K562 (cell line): ENCODE results near the gene OLFML1. TPM values are rescaled to one million over a fixed set of nuclear protein-coding genes. Genes with fewer than 3 reads are reported as not detected.

Source experiments
- ATAC-seq: fragments of 200-7000 bp; cut with Tn5 transposase; 3 replicates; pipeline ENCODE4 v1.9.1; 2020; ENCODE audit warnings: moderate library complexity
- BruUV-seq: library from RNA; stranded (reverse); fragments of 400-500 nt; replicated peaks from 2 replicates; lab custom pipeline; 2021; lab: Mats Ljungman, UMichigan
- CTCF ChIA-PET: fragments of 300-600 bp; formaldehyde crosslinking; extraction: SDS; loops from one replicate; lab custom pipeline; 2021; ENCODE audit warnings: low intra/inter-chr PET ratio; lab: Yijun Ruan, JAX
- POLR2A ChIA-PET: fragments of 300-600, 350-650 bp; sonication (Branson Sonifier 250); formaldehyde crosslinking; extraction: SDS; loops from one replicate; lab custom pipeline; 2021; ENCODE audit warnings: antibody characterized with exemption, inconsistent platforms; lab: Yijun Ruan, JAX
- DNase-seq, 4 experiments: peaks; one replicate each; pipeline versions ENCODE4 v3.0.0 to v3.0.0-alpha.2; 2011 to 2018; ENCODE audit warnings: low spot score in 3 of 4, mixed read lengths in 3 of 4; ENCODE audit errors: extremely low read depth in 1 of 4
- FAIRE-seq: peaks from 2 replicates; lab custom pipeline; 2011; peaks lifted over from hg19 to GRCh38; lab: Jason Lieb, UNC
- H2AFZ ChIP-seq: 2 replicates; pipeline ENCODE4 v1.6.0; 2011; ENCODE audit warnings: low read depth, low read length, control low read depth, inconsistent platforms
- H3K27ac ChIP-seq: fragments of 200-600 bp; 3 replicates; pipeline ENCODE4 v1.8.0; 2011; ENCODE audit warnings: low read depth, mild to moderate bottlenecking, control low read depth, inconsistent platforms, low read length, moderate library complexity, mixed read lengths; ENCODE audit errors: extremely low read depth
- H3K27me3 ChIP-seq, 2 experiments: fragments of 300-600 bp in 1 of 2; 2 replicates in 1 of 2; 3 replicates in 1 of 2; pipeline versions ENCODE4 v1.6.0 to v1.8.0; 2011; ENCODE audit warnings: inconsistent platforms in 2 of 2, low read length in 2 of 2, mild to moderate bottlenecking in 1 of 2, mixed read lengths in 1 of 2, moderate library complexity in 1 of 2; ENCODE audit not compliant: control insufficient read depth in 2 of 2, insufficient read depth in 2 of 2
- H3K36me3 ChIP-seq: fragments of 300-600 bp; 3 replicates; pipeline ENCODE4 v1.8.0; 2011; ENCODE audit warnings: mild to moderate bottlenecking, low read length, inconsistent platforms; ENCODE audit not compliant: control insufficient read depth, insufficient read depth
- H3K4me1 ChIP-seq, 2 experiments: fragments of 200-600 bp in 1 of 2; replicated peaks in 1 of 2; 2 replicates in 1 of 2; 3 replicates in 1 of 2; pipeline versions ENCODE4 v1.5.1 to v1.8.0; 2011; ENCODE audit warnings: inconsistent platforms in 2 of 2, low read length in 2 of 2, mild to moderate bottlenecking in 1 of 2, mixed read lengths in 1 of 2, moderate library complexity in 1 of 2; ENCODE audit not compliant: control insufficient read depth in 2 of 2, insufficient read depth in 2 of 2
- H3K4me2 ChIP-seq: 2 replicates; pipeline ENCODE4 v1.6.1; 2011; ENCODE audit warnings: low read length, control low read depth, inconsistent platforms, mixed read lengths; ENCODE audit not compliant: insufficient read depth
- H3K4me3 ChIP-seq: fragments of 200-600 bp; sonication (generic), shearing (Covaris generic); 2 replicates; pipeline ENCODE4 v1.5.1; 2016; ENCODE audit warnings: control low read depth, inconsistent platforms
- H3K79me2 ChIP-seq: fragments of 200-600 bp; 3 replicates; pipeline ENCODE4 v1.8.0; 2011; ENCODE audit warnings: low read length, inconsistent platforms; ENCODE audit not compliant: control insufficient read depth, insufficient read depth
- H3K9ac ChIP-seq, 2 experiments: 2 replicates each; pipeline versions ENCODE4 v1.6.0 to v1.6.1; 2011; ENCODE audit warnings: low read depth in 2 of 2, low read length in 2 of 2, control low read depth in 1 of 2, inconsistent platforms in 1 of 2, mild to moderate bottlenecking in 1 of 2, mixed read lengths in 1 of 2; ENCODE audit not compliant: insufficient read depth in 1 of 2
- H3K9me1 ChIP-seq: one replicate; pipeline ENCODE4 v1.6.0; 2011; ENCODE audit warnings: inconsistent platforms, mild to moderate bottlenecking, low read length, moderate library complexity; ENCODE audit not compliant: control insufficient read depth, insufficient read depth
- H3K9me3 ChIP-seq: replicated peaks from 2 replicates; pipeline ENCODE4 v1.5.1; 2011; ENCODE audit warnings: low read depth, low read length, inconsistent platforms; ENCODE audit not compliant: control insufficient read depth, insufficient read depth
- H4K20me1 ChIP-seq: replicated peaks from 2 replicates; pipeline ENCODE4 v1.6.1; 2011; ENCODE audit warnings: low read length, inconsistent platforms, mixed read lengths; ENCODE audit not compliant: control insufficient read depth, insufficient read depth
- BRD9 ChIP-seq: fragments of 450-650 bp; IDR thresholded peaks from 2 replicates; pipeline ENCODE4 v1.6.1; 2018; ENCODE audit warnings: low read depth; ENCODE audit not compliant: partially characterized antibody
- CUX1 ChIP-seq: fragments of 200-800 bp; sonication (Bioruptor generic); IDR thresholded peaks from 2 replicates; pipeline ENCODE4 v1.6.1; 2016; ENCODE audit warnings: missing genetic modification characterization, missing compliant biosample characterization
- FOXO4 ChIP-seq: fragments of 450-650 bp; formaldehyde crosslinking; IDR thresholded peaks from 2 replicates; pipeline ENCODE4 v1.4.0; 2020; ENCODE audit warnings: mild to moderate bottlenecking, moderate library complexity
- GTF2E2 ChIP-seq: fragments of 200-800 bp; sonication (Bioruptor generic); IDR thresholded peaks from 2 replicates; pipeline ENCODE4 v1.6.1; 2016; ENCODE audit warnings: missing genetic modification characterization, missing compliant biosample characterization
- HIVEP1 ChIP-seq: fragments of 250-450 bp; sonication (Bioruptor Pico); IDR thresholded peaks from 2 replicates; pipeline ENCODE4 v1.4.0; 2020; ENCODE audit warnings: mild to moderate bottlenecking
- NFXL1 ChIP-seq: fragments of 450-650 bp; formaldehyde crosslinking; IDR thresholded peaks from 2 replicates; pipeline ENCODE4 v1.4.0; 2021; ENCODE audit warnings: mild to moderate bottlenecking
- SIX5 ChIP-seq, 2 experiments: IDR thresholded peaks; 2 replicates each; pipeline ENCODE4 v1.6.1; 2011; ENCODE audit warnings: low read length in 2 of 2, borderline replicate concordance in 1 of 2, low read depth in 1 of 2, mild to moderate bottlenecking in 1 of 2, moderate library complexity in 1 of 2; ENCODE audit not compliant: insufficient read depth in 1 of 2
- SNRNP70 ChIP-seq: fragments of 200-400 bp; formaldehyde crosslinking; optimal IDR thresholded peaks from 2 replicates; pipeline ENCODE3; 2017; ENCODE audit warnings: low read depth, low read length
- TBL1XR1 ChIP-seq, 2 experiments: IDR thresholded peaks; 2 replicates each; pipeline ENCODE4 v1.6.1; 2012; ENCODE audit warnings: improper control_type of control experiment in 2 of 2, low read length in 2 of 2, mild to moderate bottlenecking in 1 of 2
- XRCC4 ChIP-seq: IDR thresholded peaks from one replicate; pipeline ENCODE4 v1.6.1; 2011; ENCODE audit not compliant: insufficient read depth, insufficient read length; ENCODE audit errors: extremely low read depth
- ZBTB12 ChIP-seq: fragments of 250-450 bp; sonication (Bioruptor Pico); IDR thresholded peaks from 2 replicates; pipeline ENCODE4 v1.4.0; 2020
- ZBTB7A ChIP-seq: IDR thresholded peaks from 2 replicates; pipeline ENCODE4 v1.6.1; 2011; ENCODE audit warnings: low read depth, mild to moderate bottlenecking, low read length, moderate library complexity, borderline replicate concordance; ENCODE audit not compliant: control insufficient read depth
- ZNF3 ChIP-seq: fragments of 250-450 bp; sonication (Bioruptor Pico); IDR thresholded peaks from 2 replicates; pipeline ENCODE4 v1.5.0; 2021; ENCODE audit warnings: mild to moderate bottlenecking, moderate library complexity
- ZZZ3 ChIP-seq: fragments of 450-650 bp; IDR thresholded peaks from 2 replicates; pipeline ENCODE4 v1.6.1; 2016; ENCODE audit warnings: antibody characterized with exemption, mild to moderate bottlenecking, moderate library complexity
- WGBS: fragments of 100-300 bp; shearing (Covaris generic); methylation state at CpG from one replicate; pipeline ENCODE4 v1.1.6; 2016; ENCODE audit warnings: low coverage, mixed read lengths; ENCODE audit not compliant: insufficient coverage; ENCODE audit errors: missing lambda C conversion rate; 5-methylcytosine and 5-hydroxymethylcytosine counted together
- in situ Hi-C: fragments of 300-500 bp; cut with MboI; formaldehyde crosslinking; loops from 4 replicates; pipeline ENCODE4 v1.15.0; 2018; ENCODE audit warnings: inconsistent platforms, mixed read lengths
- intact Hi-C: fragments of 100-400 bp; cut with micrococcal nuclease; formaldehyde crosslinking; loops from 2 replicates; pipeline ENCODE4 v1.14.2; 2022
- polyA plus RNA-seq, 8 experiments: library from polyadenylated mRNA; depleted of rRNA in 4 of 8; stranded (reverse) in 5 of 8; unstranded in 3 of 8; fragments of >200 nt; fragmentation: Nextera tagmentation in 2 of 8; fragmentation: Illumina TruSeq in 1 of 8; extraction: Ambion mirVana in 2 of 8; extraction: Trizol in 1 of 8; gene quantifications; 2 replicates each; pipeline versions ENCODE4 v1.2.1 to v1.2.3, GENCODE V29; 2011 to 2014; ENCODE audit warnings: inconsistent platforms in 1 of 8, missing spikeins in 1 of 8
- total RNA-seq, 7 experiments: library from RNA; depleted of rRNA in 6 of 7; stranded (reverse); fragments of >200 nt in 6 of 7; fragmentation: Illumina TruSeq in 2 of 7; extraction: Trizol in 2 of 7; gene quantifications; 2 replicates each; pipeline versions ENCODE4 v1.2.1 to v1.2.3, GENCODE V29; 2011 to 2021; ENCODE audit warnings: low replicate concordance in 1 of 7

The OLFML1 gene
- total and polyA plus RNA-seq, 9 of the 15 experiments (the other 6 are each of a cell fraction or from before 2014, with no cell fraction given): not detected

GRCh38 chr11:7489376-7489775 lies 4.1 kb downstream of the OLFML1 start (continued):
- TF ChIP-seq XRCC4 (no peak), FOXO4 (no peak)

GRCh38 chr11:7490054-7490453 lies 4.7 kb downstream of the OLFML1 start:
- no peak for DNase-seq
- no peaks in the 10 kb centered on the region for H3K9me3 ChIP-seq
- no peak overlapping the region for H2AFZ ChIP-seq
- 4% methylated on average over 4 of the region's 4 CpGs for WGBS
- no peaks in the 10 kb centered on the region for H3K36me3 ChIP-seq
- peaks cover 4 to 18% of the 10 kb centered on the region in 2 experiments; a peak in 3 of 5 replicates for H3K27me3 ChIP-seq
- no TSS peak for BruUV-seq
- no peak overlapping the region for H3K9ac ChIP-seq
- ATAC-seq: no peak
- H3K4me2 ChIP-seq: no peak overlapping the region
- peaks cover 0 to 3% of the 10 kb centered on the region in 2 experiments; a peak in 2 of 5 replicates for H3K4me1 ChIP-seq
- intact Hi-C loops (no loop called here), in situ Hi-C loops (no loop called here)
- H4K20me1 ChIP-seq: no peaks in the 10 kb centered on the region; the same call in 1 of the 2 replicates
- H3K79me2 ChIP-seq: no peaks in the 10 kb centered on the region
- CTCF ChIA-PET: no interaction called here
- H3K27ac ChIP-seq: no peak overlapping the region
- no peak overlapping the region for H3K4me3 ChIP-seq
- FAIRE-seq: no peak
- no peaks in the 10 kb centered on the region for H3K9me1 ChIP-seq
- POLR2A ChIA-PET: interaction anchor here (0.6 to 1.2 kb wide), 3 partner anchors 10 to 405 kb away, joined by 3 to 4 read pairs (median 3); no protein-coding TSS in a partner anchor
- TF ChIP-seq ZZZ3 (no peak), SNRNP70 (no peak), ZBTB12 (CRISPR knock-in tag) (no peak), TBL1XR1 (IDR thresholded peaks at IDR 0.05; ENCODE audit: low read length in 2 of 2) (no peak), ZBTB7A (no peak), ZNF3 (no peak), GTF2E2 (no peak), SIX5 (IDR thresholded peaks at IDR 0.05; ENCODE audit: borderline replicate concordance in 1 of 2, insufficient read depth in 1 of 2, low read depth in 1 of 2, low read length in 2 of 2) (no peak), NFXL1 (CRISPR knock-in tag) (no peak), BRD9 (no peak), HIVEP1 (CRISPR knock-in tag) (no peak), CUX1 (CRISPR knock-in tag) (no peak)
